ENCODE data around the gene RPS21. TPM values are rescaled to one million over a fixed set of nuclear protein-coding genes. Genes with fewer than 3 reads are reported as not detected.

The RPS21 gene
- total RNA-seq, 4 donors from 2014 or later = 1,582 to 2,182 (median 2,056) TPM

GRCh38 chr20:62437496-62437895 lies 50.6 kb downstream of the RPS21 start:
- no peak for TF ChIP-seq CTCF (IDR thresholded peaks at IDR 0.05)
- no peak for DNase-seq (ENCODE audit: low spot score)
- ATAC-seq (ENCODE audit: low FRiP score) = no peak

- ATAC-seq (ENCODE audit: low FRiP score) (no peak), DNase-seq (ENCODE audit: low spot score) (no peak)
- no peak for TF ChIP-seq CTCF (IDR thresholded peaks at IDR 0.05)
Observed at GRCh38 chr20:62437927-62438326, 51.0 kb downstream of the RPS21 start.

Other genes starting within 250 kb of the RPS21 start
- gene PSMA7, start 243.7 kb upstream of the RPS21 start, total RNA-seq = 100 to 1,000 TPM; 345 to 725 (median 409) TPM
- 10 to 100 TPM; 10.3 to 23.4 (median 12.3) TPM for gene SS18L1, start 243.3 kb upstream of the RPS21 start, total RNA-seq
- 10 to 100 TPM; 19.3 to 32.5 (median 26.3) TPM for gene MTG2, start 204.1 kb upstream of the RPS21 start, total RNA-seq
- not detected for gene HRH3, start 166.8 kb upstream of the RPS21 start, total RNA-seq
- 10 to 100 TPM; 24.3 to 35.9 (median 26.3) TPM for gene OSBPL2, start 148.6 kb upstream of the RPS21 start, total RNA-seq
- gene ADRM1, start 84.1 kb upstream of the RPS21 start, total RNA-seq = 100 to 1,000 TPM in 3 of 4 donors, 10 to 100 TPM in 1; 97.7 to 164 (median 111) TPM
- 100 to 1,000 TPM in 1 of 4 donors, 10 to 100 TPM in 3; 45.5 to 115 (median 62.5) TPM for gene LAMA5, start 19.8 kb upstream of the RPS21 start, total RNA-seq
- 1 to 10 TPM; 1.5 to 2.8 (median 2.5) TPM for gene CABLES2, start 20.2 kb downstream of the RPS21 start, total RNA-seq
- gene RBBP8NL, start 40.4 kb downstream of the RPS21 start, total RNA-seq = not detected
- 1 to 10 TPM; 1.3 to 3.7 (median 1.7) TPM for gene GATA5, start 88.9 kb downstream of the RPS21 start, total RNA-seq